Stimulated activated CD4-positive, alpha-beta T cell treated with anti-CD3 and anti-CD28 coated beads, Interleukin-1b, Interleukin-23, amount 100 ng/mL, for 24 hours (primary cell): Measurements from ENCODE around the gene EVI2A.

ENCODE experiments used
- DNase-seq, 4 experiments: peaks; one replicate each; pipeline ENCODE4 v3.0.0-alpha.2; 2020; ENCODE audit warnings: low read depth in 4 of 4, low spot score in 1 of 4

The EVI2A gene

DNA sequence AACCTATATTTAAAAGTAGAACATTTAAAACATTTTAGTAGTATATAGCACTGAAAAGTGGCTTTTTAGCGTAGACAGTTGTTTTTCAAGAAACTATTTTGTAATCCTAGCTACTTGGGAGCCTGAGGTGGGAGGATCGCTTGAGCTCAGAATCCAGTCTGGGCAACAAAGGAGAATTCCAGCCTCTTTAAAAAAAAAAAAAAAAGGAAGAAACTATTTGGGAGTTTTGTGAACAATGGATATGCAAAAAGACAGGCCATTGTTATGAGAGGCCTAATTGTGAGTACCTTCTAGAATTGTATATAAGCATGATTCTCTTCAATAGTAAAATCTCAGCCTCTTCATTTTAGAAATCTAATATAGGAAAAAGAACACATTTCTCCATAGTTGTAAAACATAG is 42.0 kb downstream of the EVI2A start:
- no peak for DNase-seq

DNA sequence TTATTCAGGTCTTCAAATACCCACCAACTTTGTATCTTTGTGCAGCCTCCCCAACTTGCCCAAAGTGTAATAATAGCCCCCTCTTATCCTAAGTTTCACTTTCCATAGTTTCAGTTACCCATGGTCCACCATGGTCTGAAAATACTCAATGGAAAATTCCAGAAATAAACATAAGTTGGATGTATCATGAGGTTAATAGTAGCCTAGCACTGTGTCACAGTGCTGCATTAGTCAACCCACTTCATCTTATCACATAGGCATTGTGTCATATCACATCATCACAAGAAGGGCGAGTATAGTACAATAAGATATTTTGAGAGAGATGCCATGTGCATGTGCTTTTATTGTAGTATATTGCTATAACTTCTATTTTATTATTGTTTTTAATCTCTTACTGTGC is 46.3 kb downstream of the EVI2A start:
- no peak for DNase-seq

GRCh38 chr17:31274252-31274651 is 47.2 kb downstream of the EVI2A start:
- no peak for DNase-seq

DNA sequence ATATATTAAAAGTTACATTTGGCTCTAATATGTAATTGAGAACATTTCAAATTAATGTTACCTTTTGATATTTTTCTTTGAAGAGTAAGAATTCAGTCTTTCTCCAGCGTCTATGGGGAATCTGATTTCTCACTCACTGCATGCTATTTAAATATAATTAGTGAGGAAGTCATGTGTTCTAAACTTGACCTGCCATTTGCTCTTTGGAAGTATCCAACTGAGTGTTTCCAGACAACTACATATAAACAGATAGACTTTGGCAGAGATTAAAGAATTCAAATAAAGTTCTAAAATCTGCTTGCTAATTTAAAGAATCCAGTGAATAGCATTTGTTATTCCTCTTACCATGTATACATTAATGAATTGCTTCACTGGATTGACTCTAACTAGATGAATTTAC is 47.9 kb downstream of the EVI2A start:
- DNase-seq, result no peak

DNA sequence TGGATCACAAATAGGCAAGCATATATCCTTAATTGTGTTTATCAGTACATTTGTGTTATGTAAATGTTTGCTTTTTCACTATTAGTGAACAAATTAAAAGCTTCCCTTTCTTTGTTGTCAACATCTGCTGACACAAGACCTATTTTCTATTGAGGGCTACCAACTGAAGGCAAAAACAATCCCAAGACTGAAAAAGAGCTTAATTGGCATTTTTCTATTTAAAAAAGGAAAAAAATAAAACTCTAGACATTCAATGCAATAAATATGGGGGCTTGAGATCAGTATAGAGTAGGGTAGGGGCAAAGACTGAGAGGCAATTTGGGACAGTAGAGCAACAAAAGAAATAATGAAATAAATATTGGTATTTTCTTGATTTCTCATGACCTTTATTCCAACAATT is 48.6 kb downstream of the EVI2A start:
- DNase-seq, result no peak

- DNase-seq, result no peak
Observed at GRCh38 chr17:31272236-31272635, 49.2 kb downstream of the EVI2A start.

DNA sequence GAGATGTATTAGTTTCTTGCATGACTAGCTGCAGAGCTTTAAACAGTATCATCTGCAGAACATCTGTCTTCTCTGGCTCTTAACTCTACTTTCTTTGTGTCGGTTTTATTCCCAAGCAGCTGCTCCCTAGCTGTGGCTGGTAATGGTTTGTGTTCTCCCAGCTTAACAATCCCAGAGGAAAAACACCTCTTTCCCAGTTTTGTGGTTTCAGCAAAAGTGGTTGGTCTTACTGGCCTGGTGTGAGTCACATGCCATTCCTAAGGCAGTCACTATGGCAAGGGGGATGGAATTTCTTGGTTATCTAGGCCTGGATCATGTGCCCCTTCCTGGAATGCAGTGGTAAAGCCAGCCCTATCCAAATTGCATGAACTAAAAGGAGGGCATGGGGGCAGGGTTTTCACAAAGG is 51.8 kb downstream of the EVI2A start:
- DNase-seq, result no peak

DNA sequence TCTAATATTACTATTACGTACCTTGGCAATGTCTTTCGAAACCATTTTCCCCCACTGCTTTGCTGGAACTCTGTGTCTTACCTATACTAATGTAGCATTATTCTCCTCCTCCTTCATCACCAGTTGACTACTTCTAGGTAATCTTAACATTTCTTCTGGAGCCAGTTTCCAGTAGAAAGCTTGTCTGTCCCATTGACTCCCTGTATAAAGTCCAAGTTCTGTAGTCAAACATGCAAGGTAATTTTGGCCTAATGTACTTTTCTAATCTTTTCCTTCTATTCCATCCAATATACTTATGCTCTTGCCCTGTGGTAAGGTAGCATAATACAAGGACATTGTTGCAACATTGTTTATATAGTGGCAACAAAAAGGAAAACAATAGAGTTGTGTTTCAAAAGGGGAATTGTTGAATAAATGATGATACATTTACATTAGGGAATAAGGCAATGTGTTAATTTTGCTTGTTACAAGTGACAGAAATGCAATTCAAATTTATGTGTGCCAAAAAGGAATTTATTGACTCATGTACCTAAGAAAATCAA is 52.3 kb downstream of the EVI2A start:
- DNase-seq, result no peak
